ENCODE results near the gene HOXC11. TPM values are rescaled to one million over a fixed set of nuclear protein-coding genes. Genes with fewer than 3 reads are reported as not detected.
A peak's percentile ranks its signal among the peaks of the same experiment; 100 is the strongest.

HOXC11 gene
- total RNA-seq, 4 donors from 2014 or later, result 0.20 to 0.63 (median 0.60) TPM; not detected in 1

DNA sequence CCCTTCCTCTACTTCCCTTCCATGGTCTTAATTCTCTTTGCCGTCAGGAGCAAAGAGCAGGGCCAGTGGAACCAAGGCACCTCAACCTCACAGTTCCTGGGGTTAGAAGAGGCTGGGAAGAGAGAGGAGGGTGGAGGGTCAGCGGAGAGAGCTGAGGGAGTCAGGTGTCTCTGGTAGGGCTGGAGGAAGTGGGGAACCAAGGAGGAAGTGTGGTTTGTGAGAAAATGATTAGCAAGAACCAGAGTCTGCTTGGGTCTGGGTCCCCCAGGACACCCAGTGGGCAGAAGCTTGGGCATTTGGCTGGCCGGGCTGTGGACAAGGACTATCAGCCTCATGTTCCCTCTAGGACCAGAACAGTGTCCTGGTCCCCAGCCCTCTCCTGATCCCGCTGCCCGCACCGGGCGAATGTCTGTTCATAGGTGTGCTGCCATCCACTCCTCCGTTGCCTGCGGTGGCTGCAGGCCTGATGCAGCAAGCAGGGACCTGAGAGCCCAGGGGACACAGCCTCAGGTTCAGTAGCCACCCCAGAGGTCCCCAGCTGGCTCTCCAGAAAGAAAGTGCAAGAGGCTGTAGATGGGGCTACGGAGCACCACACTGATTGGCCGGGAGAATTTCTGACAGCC lies 15.9 kb upstream of the HOXC11 start:
- 35 to 51% methylated on average over 11 of the region's 11 CpGs for WGBS, 2 donors

DNA sequence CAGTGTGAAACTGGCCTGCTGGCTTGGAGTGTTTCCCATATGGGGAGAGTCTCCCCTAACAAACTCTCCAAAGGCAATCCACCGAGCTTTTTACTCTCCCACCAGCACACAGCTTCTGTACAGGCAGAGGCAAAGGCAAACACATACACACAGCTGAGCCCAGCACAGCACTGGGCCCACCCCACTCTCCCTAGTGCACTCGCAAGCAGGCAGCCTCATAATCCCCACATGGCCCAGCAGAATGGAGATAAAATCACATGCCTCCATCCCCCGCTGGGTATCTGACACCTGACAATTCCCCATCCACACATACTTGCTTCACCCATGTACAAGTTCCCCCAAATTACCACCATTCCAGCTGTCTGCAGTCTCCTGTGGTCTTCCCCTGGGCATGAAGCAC lies 14.8 kb upstream of the HOXC11 start:
- peaks cover 0 to 37% (median 3%) of the 10 kb centered on the region in 4 donors for H3K4me1 ChIP-seq
- DNase-seq (ENCODE audit: low spot score in 2 of 2), result no peak
- H3K9me3 ChIP-seq, result no peaks in the 10 kb centered on the region
- H3K36me3 ChIP-seq, result no peaks in the 10 kb centered on the region
- no peak overlapping the region for H3K4me3 ChIP-seq
- 50 to 59% methylated on average over 3 of the region's 3 CpGs for WGBS, 2 donors
- TF ChIP-seq EP300 (IDR thresholded peaks at IDR 0.05) (no peak), POLR2A (IDR thresholded peaks at IDR 0.05) (no peak)
- TF ChIP-seq, protein P1, sequence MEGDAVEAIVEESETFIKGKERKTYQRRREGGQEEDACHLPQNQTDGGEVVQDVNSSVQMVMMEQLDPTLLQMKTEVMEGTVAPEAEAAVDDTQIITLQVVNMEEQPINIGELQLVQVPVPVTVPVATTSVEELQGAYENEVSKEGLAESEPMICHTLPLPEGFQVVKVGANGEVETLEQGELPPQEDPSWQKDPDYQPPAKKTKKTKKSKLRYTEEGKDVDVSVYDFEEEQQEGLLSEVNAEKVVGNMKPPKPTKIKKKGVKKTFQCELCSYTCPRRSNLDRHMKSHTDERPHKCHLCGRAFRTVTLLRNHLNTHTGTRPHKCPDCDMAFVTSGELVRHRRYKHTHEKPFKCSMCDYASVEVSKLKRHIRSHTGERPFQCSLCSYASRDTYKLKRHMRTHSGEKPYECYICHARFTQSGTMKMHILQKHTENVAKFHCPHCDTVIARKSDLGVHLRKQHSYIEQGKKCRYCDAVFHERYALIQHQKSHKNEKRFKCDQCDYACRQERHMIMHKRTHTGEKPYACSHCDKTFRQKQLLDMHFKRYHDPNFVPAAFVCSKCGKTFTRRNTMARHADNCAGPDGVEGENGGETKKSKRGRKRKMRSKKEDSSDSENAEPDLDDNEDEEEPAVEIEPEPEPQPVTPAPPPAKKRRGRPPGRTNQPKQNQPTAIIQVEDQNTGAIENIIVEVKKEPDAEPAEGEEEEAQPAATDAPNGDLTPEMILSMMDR (IDR thresholded peaks at IDR 0.05), result no peak
- peaks cover 17 to 99% of the 10 kb centered on the region in 2 donors for H3K27me3 ChIP-seq
- H3K27ac ChIP-seq, result no peak overlapping the region

More for the DNA sequence above, 15.9 kb upstream of the HOXC11 start:
- TF ChIP-seq POLR2A (IDR thresholded peaks at IDR 0.05) (no peak), EP300 (IDR thresholded peaks at IDR 0.05) (no peak)
- TF ChIP-seq, protein P1 (IDR thresholded peaks at IDR 0.05), result no peak
- H3K27me3 ChIP-seq, result peaks cover 17 to 99% of the 10 kb centered on the region in 2 donors
- H3K27ac ChIP-seq, result no peak overlapping the region
- peak in 1 of 2 donors; percentile 7 for DNase-seq (ENCODE audit: low spot score in 2 of 2)
- peaks cover 0 to 44% (median 3%) of the 10 kb centered on the region in 4 donors for H3K4me1 ChIP-seq
- no peaks in the 10 kb centered on the region for H3K9me3 ChIP-seq
- no peak overlapping the region for H3K4me3 ChIP-seq
- no peaks in the 10 kb centered on the region for H3K36me3 ChIP-seq

DNA sequence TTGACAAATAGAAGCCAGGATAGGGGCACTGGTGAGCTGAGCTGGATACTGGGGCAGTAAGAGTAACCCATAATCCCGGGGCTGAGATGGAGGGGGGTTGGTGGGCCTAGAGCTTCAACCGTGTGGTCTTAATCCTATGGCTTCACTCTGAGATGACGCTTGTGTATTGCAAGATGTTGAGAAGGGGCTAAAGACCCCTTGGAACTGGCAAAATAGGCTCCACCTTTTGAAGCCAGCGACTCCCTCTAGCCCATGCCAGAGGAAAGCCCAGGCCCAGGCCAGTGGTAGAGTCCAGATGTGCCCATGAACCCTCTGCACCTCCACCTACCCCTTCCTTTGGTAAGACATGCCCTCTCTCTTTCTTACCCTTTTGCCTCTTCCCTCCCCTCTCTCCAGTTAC lies 13.6 kb upstream of the HOXC11 start:
- Histone ChIP-seq H3K27ac (no peak overlapping the region), H3K27me3 (peaks cover 11 to 99% of the 10 kb centered on the region in 2 donors), H3K9me3 (no peaks in the 10 kb centered on the region), H3K4me1 (peaks cover 0 to 42% (median 3%) of the 10 kb centered on the region in 4 donors), H3K4me3 (no peak overlapping the region), H3K36me3 (no peaks in the 10 kb centered on the region)
- TF ChIP-seq, protein P1 (IDR thresholded peaks at IDR 0.05), result no peak
- no peak for TF ChIP-seq EP300 (IDR thresholded peaks at IDR 0.05)
- no peak for TF ChIP-seq POLR2A (IDR thresholded peaks at IDR 0.05)
- no peak for DNase-seq (ENCODE audit: low spot score in 2 of 2)
- WGBS, 2 donors, result 27 to 34% methylated on average over 4 of the region's 4 CpGs

DNA sequence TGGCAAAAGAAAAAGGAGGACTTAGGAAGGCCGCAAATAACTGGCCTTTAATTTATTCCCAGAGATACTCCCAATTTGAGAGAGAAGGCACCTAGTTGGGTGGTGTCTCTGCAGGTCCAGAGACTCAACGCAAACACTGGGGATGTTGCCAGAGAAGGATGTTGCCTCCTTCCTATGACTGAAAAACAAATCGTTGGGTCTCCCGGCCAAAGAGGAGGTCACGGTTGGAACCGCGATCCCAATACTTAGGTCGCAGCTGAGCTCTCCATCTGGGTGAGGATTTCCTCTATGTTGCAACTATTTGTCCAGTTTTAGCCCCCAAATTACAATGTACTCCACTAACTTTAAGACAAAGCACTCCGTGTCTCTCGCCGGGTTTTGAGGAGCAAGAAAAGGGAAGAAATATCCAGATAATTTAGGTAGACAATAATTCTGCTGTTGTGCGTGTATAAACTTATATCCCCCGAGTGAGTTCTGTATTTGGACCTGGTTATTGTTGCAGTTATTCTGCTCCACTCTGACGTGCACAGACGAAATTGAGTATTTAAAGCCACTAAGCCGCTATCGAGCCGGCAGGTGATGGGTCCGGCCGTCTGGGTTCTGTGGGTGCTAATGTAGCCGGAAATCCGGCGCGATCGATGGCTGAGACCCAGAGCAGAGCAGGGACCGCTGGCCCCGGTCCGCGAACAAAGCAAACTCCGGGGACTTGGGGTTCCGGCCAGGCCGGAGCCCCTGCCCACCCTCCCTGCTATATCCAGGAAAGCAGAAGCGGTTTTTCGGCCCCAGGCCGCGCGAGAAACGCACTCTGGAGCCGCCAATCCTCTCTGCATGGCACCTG lies 12.5 kb upstream of the HOXC11 start:
- WGBS, 2 donors, result 29 to 34% methylated on average over 31 to 38 of the region's 39 CpGs
- DNase-seq (ENCODE audit: low spot score in 2 of 2), result no peak
- no peak for TF ChIP-seq EP300 (IDR thresholded peaks at IDR 0.05)
- no peak for TF ChIP-seq POLR2A (IDR thresholded peaks at IDR 0.05)
- TF ChIP-seq, protein P1 (IDR thresholded peaks at IDR 0.05), result no peak

More for the DNA sequence above, 12.5 kb upstream of the HOXC11 start:
- Histone ChIP-seq H3K27me3 (peaks cover 2 to 100% of the 10 kb centered on the region in 2 donors), H3K4me1 (peaks cover 0 to 35% (median 3%) of the 10 kb centered on the region in 4 donors), H3K27ac (no peak overlapping the region), H3K9me3 (no peaks in the 10 kb centered on the region), H3K4me3 (no peak overlapping the region), H3K36me3 (no peaks in the 10 kb centered on the region)

Measured in tibial nerve (tissue), 4 donors.